ENCODE data around the gene SESN1.

DNA sequence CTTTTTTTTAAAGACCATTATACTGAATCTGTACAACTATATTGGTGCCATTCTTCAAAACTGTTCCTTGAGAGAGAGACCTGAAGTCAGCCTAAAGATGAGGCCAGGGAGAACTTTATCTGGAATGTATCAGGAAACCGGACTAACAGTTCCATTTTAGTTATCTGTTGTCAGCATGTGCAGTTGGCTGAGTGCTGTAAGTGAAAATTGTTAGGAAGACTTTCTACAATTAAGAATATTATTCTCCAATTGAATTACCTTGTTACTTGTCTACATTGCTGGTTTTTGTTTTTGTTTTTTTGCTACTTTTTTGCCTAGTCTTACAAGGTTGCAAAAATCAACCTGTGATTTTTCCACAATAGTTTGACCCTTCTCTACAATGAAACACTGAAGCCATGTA is 8.1 kb upstream of the SESN1 start:
- TF ChIP-seq CREM (CRISPR knock-in tag; IDR thresholded peaks at IDR 0.05) (no peak), FOXK1 (CRISPR knock-in tag; IDR thresholded peaks at IDR 0.05) (no peak), TP53 (CRISPR knock-in tag; IDR thresholded peaks at IDR 0.05) (no peak), FOXP1 (CRISPR knock-in tag; IDR thresholded peaks at IDR 0.05; ENCODE audit: borderline replicate concordance) (no peak), GABPB1 (CRISPR knock-in tag; IDR thresholded peaks at IDR 0.05) (no peak), ZNF121 (CRISPR knock-in tag; IDR thresholded peaks at IDR 0.05) (no peak), TEAD4 (CRISPR knock-in tag; IDR thresholded peaks at IDR 0.05) (no peak), IRF2 (CRISPR knock-in tag; IDR thresholded peaks at IDR 0.05; ENCODE audit: borderline replicate concordance, low read depth) (no peak), ETV6 (CRISPR knock-in tag; IDR thresholded peaks at IDR 0.05) (no peak)
- TF ChIP-seq, protein P1, sequence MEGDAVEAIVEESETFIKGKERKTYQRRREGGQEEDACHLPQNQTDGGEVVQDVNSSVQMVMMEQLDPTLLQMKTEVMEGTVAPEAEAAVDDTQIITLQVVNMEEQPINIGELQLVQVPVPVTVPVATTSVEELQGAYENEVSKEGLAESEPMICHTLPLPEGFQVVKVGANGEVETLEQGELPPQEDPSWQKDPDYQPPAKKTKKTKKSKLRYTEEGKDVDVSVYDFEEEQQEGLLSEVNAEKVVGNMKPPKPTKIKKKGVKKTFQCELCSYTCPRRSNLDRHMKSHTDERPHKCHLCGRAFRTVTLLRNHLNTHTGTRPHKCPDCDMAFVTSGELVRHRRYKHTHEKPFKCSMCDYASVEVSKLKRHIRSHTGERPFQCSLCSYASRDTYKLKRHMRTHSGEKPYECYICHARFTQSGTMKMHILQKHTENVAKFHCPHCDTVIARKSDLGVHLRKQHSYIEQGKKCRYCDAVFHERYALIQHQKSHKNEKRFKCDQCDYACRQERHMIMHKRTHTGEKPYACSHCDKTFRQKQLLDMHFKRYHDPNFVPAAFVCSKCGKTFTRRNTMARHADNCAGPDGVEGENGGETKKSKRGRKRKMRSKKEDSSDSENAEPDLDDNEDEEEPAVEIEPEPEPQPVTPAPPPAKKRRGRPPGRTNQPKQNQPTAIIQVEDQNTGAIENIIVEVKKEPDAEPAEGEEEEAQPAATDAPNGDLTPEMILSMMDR (IDR thresholded peaks at IDR 0.05), result no peak
- TF ChIP-seq, protein P2, sequence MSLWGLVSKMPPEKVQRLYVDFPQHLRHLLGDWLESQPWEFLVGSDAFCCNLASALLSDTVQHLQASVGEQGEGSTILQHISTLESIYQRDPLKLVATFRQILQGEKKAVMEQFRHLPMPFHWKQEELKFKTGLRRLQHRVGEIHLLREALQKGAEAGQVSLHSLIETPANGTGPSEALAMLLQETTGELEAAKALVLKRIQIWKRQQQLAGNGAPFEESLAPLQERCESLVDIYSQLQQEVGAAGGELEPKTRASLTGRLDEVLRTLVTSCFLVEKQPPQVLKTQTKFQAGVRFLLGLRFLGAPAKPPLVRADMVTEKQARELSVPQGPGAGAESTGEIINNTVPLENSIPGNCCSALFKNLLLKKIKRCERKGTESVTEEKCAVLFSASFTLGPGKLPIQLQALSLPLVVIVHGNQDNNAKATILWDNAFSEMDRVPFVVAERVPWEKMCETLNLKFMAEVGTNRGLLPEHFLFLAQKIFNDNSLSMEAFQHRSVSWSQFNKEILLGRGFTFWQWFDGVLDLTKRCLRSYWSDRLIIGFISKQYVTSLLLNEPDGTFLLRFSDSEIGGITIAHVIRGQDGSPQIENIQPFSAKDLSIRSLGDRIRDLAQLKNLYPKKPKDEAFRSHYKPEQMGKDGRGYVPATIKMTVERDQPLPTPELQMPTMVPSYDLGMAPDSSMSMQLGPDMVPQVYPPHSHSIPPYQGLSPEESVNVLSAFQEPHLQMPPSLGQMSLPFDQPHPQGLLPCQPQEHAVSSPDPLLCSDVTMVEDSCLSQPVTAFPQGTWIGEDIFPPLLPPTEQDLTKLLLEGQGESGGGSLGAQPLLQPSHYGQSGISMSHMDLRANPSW (CRISPR knock-in tag; conservative IDR thresholded peaks at IDR 0.05; ENCODE audit: low read depth), result no peak
- TF ChIP-seq, protein P3, sequence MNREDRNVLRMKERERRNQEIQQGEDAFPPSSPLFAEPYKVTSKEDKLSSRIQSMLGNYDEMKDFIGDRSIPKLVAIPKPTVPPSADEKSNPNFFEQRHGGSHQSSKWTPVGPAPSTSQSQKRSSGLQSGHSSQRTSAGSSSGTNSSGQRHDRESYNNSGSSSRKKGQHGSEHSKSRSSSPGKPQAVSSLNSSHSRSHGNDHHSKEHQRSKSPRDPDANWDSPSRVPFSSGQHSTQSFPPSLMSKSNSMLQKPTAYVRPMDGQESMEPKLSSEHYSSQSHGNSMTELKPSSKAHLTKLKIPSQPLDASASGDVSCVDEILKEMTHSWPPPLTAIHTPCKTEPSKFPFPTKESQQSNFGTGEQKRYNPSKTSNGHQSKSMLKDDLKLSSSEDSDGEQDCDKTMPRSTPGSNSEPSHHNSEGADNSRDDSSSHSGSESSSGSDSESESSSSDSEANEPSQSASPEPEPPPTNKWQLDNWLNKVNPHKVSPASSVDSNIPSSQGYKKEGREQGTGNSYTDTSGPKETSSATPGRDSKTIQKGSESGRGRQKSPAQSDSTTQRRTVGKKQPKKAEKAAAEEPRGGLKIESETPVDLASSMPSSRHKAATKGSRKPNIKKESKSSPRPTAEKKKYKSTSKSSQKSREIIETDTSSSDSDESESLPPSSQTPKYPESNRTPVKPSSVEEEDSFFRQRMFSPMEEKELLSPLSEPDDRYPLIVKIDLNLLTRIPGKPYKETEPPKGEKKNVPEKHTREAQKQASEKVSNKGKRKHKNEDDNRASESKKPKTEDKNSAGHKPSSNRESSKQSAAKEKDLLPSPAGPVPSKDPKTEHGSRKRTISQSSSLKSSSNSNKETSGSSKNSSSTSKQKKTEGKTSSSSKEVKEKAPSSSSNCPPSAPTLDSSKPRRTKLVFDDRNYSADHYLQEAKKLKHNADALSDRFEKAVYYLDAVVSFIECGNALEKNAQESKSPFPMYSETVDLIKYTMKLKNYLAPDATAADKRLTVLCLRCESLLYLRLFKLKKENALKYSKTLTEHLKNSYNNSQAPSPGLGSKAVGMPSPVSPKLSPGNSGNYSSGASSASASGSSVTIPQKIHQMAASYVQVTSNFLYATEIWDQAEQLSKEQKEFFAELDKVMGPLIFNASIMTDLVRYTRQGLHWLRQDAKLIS (CRISPR knock-in tag; IDR thresholded peaks at IDR 0.05; ENCODE audit: borderline replicate concordance), result no peak
